RWPE2 (cell line): ENCODE results near the gene MZT2B.
"Not testable (repeated sequence)": the region's sequence is repeated elsewhere in the genome, so short reads cannot be mapped to it uniquely, and the experiment has no call there.

Source experiments
- ATAC-seq: fragments of 200-7000 bp; cut with Tn5 transposase; 3 replicates; pipeline ENCODE4 v1.9.1; 2021; ENCODE audit warnings: low read depth
- DNase-seq: peaks from one replicate; pipeline ENCODE4 v3.0.0-alpha.2; 2020; ENCODE audit warnings: low spot score
- H3K27ac ChIP-seq: fragments of 450-650 bp; 2 replicates; pipeline ENCODE4 v1.5.1; 2017; ENCODE audit warnings: mild to moderate bottlenecking; ENCODE audit not compliant: poor library complexity, severe bottlenecking
- H3K27me3 ChIP-seq: fragments of 250-450 bp; sonication (Bioruptor Pico); 2 replicates; pipeline ENCODE4 v1.5.1; 2021; ENCODE audit warnings: mild to moderate bottlenecking, moderate library complexity; ENCODE audit not compliant: insufficient read depth, poor library complexity, severe bottlenecking
- H3K36me3 ChIP-seq: fragments of 250-450 bp; sonication (Bioruptor Pico); 2 replicates; pipeline ENCODE4 v1.5.1; 2020; ENCODE audit warnings: low read depth, mild to moderate bottlenecking, moderate library complexity
- H3K4me1 ChIP-seq: fragments of 250-450 bp; sonication (Bioruptor Pico); 2 replicates; pipeline ENCODE4 v1.5.1; 2021; ENCODE audit warnings: mild to moderate bottlenecking, moderate library complexity; ENCODE audit not compliant: insufficient read depth, poor library complexity, severe bottlenecking
- H3K4me3 ChIP-seq: fragments of 250-450 bp; sonication (Bioruptor Pico); 2 replicates; pipeline ENCODE4 v1.5.1; 2021; ENCODE audit warnings: mild to moderate bottlenecking, moderate library complexity; ENCODE audit not compliant: severe bottlenecking
- H3K9me3 ChIP-seq: fragments of 250-450 bp; sonication (Bioruptor Pico); 2 replicates; pipeline ENCODE4 v1.5.1; 2021; ENCODE audit warnings: mild to moderate bottlenecking, moderate library complexity; ENCODE audit not compliant: severe bottlenecking
- TF ChIP-seq, protein P1 (sequence below): fragments of 450-650 bp; IDR thresholded peaks from one replicate; pipeline ENCODE4 v1.5.1; 2017; ENCODE audit warnings: mild to moderate bottlenecking, moderate library complexity; ENCODE audit not compliant: poor library complexity, severe bottlenecking

MZT2B gene

DNA sequence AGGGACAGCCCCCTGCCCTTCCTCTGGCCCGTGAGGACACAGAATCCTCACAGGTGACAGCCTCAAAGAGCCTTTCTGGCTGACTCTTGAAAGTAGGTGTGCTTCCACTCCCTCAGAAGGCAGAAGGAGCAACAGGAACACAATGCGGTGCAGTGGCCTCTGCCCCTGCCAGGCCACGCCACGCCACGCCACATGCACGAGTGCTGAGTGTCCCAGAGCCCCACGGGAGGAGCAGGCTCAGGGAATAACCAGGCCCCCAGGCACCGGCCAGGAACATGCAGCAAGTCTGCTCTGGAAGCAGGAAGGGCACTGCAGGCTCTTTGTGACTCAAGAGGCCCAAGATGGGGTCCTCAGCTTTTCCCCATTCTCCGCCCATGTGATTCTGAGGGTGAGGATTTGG, 19.1 kb upstream of the MZT2B start:
- Histone ChIP-seq H3K27ac (no peak overlapping the region), H3K4me1 (no peaks in the 10 kb centered on the region), H3K36me3 (peaks cover 33% of the 10 kb centered on the region; the same call in 1 of the 2 replicates), H3K4me3 (no peak overlapping the region), H3K9me3 (no peaks in the 10 kb centered on the region), H3K27me3 (no peaks in the 10 kb centered on the region)
- TF ChIP-seq, protein P1, sequence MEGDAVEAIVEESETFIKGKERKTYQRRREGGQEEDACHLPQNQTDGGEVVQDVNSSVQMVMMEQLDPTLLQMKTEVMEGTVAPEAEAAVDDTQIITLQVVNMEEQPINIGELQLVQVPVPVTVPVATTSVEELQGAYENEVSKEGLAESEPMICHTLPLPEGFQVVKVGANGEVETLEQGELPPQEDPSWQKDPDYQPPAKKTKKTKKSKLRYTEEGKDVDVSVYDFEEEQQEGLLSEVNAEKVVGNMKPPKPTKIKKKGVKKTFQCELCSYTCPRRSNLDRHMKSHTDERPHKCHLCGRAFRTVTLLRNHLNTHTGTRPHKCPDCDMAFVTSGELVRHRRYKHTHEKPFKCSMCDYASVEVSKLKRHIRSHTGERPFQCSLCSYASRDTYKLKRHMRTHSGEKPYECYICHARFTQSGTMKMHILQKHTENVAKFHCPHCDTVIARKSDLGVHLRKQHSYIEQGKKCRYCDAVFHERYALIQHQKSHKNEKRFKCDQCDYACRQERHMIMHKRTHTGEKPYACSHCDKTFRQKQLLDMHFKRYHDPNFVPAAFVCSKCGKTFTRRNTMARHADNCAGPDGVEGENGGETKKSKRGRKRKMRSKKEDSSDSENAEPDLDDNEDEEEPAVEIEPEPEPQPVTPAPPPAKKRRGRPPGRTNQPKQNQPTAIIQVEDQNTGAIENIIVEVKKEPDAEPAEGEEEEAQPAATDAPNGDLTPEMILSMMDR, result no peak
- ATAC-seq, result no peak
- no peak for DNase-seq

DNA sequence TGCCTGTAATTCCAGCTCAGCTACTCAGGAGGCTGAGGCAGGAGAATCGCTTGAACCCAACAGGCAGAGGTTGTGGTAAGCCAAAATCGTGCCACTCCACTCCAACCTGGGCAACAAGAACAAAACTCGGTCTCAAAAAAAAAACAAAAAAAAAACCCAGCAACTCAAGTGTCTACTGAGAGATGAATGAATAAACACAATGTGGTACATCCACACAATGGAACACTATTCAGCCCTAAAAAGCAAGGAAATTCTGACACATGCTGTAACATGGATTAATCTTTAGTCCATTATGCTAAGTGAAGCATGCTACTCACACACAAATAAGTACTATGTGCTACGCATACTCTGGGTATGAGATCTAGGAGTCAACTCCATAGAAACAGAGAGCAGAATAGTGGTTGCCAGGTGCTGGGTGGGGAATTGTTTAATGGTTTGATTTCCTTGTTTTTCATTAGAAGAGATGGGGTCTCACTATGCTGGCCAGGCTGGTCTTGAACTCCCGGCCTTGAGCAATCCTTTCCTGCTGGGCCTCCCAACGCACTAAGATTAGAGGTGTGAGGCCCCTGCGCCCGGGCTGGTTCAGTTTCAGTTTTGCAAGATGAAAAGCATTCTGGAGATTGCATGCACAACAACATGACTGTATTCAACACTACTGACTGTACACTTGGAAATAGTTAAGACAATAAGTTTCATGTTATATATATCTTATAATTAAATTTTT, 16.6 kb upstream of the MZT2B start:
- Histone ChIP-seq H3K4me3 (no peak overlapping the region), H3K27ac (no peak overlapping the region), H3K9me3 (no peaks in the 10 kb centered on the region), H3K4me1 (no peaks in the 10 kb centered on the region), H3K36me3 (peaks cover 35% of the 10 kb centered on the region; the same call in 1 of the 2 replicates), H3K27me3 (no peaks in the 10 kb centered on the region)
- TF ChIP-seq, protein P1, result no peak
- ATAC-seq (no peak), DNase-seq (no peak)

GRCh38 chr2:130166611-130167010, 15.5 kb upstream of the MZT2B start:
- ATAC-seq, H3K4me3 ChIP-seq, H3K4me1 ChIP-seq, H3K9me3 ChIP-seq, DNase-seq, H3K27ac ChIP-seq, H3K27me3 ChIP-seq: not testable (repeated sequence)
- H3K36me3 ChIP-seq, result peaks cover 39% of the 10 kb centered on the region

GRCh38 chr2:130169163-130169562, 12.9 kb upstream of the MZT2B start:
- H3K4me1 ChIP-seq, ATAC-seq, H3K9me3 ChIP-seq, H3K27ac ChIP-seq, H3K4me3 ChIP-seq, H3K27me3 ChIP-seq, DNase-seq: not testable (repeated sequence)
- peaks cover 46% of the 10 kb centered on the region for H3K36me3 ChIP-seq

- TF ChIP-seq, protein P1, result no peak
- Histone ChIP-seq H3K4me1 (no peaks in the 10 kb centered on the region), H3K9me3 (no peaks in the 10 kb centered on the region), H3K4me3 (no peak overlapping the region), H3K27ac (no peak overlapping the region), H3K27me3 (no peaks in the 10 kb centered on the region), H3K36me3 (peaks cover 47% of the 10 kb centered on the region)
- no peak for DNase-seq
- ATAC-seq, result no peak
These were observed 12.2 kb upstream of the MZT2B start for GRCh38 chr2:130169896-130170295.

DNA sequence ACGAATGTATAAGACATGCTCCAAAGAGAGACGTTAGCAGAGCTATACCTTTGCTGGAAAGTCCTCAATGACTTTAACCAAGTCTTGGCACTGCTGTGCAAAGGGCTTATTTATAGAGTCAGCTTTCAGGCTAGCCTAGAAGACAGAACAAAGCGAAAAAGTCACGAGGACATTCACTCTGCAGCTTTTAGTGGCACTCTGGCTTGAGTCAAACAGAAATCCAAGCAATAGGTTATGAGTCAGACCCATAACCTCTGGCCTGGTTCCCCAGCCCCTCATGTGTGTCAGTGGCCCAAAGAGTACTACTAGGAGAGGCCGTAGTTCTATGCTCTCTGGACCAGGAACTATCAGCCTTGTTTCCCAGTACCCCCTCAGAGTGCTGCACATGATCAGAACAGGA, 7.2 kb upstream of the MZT2B start:
- ATAC-seq, DNase-seq: not testable (repeated sequence)

DNA sequence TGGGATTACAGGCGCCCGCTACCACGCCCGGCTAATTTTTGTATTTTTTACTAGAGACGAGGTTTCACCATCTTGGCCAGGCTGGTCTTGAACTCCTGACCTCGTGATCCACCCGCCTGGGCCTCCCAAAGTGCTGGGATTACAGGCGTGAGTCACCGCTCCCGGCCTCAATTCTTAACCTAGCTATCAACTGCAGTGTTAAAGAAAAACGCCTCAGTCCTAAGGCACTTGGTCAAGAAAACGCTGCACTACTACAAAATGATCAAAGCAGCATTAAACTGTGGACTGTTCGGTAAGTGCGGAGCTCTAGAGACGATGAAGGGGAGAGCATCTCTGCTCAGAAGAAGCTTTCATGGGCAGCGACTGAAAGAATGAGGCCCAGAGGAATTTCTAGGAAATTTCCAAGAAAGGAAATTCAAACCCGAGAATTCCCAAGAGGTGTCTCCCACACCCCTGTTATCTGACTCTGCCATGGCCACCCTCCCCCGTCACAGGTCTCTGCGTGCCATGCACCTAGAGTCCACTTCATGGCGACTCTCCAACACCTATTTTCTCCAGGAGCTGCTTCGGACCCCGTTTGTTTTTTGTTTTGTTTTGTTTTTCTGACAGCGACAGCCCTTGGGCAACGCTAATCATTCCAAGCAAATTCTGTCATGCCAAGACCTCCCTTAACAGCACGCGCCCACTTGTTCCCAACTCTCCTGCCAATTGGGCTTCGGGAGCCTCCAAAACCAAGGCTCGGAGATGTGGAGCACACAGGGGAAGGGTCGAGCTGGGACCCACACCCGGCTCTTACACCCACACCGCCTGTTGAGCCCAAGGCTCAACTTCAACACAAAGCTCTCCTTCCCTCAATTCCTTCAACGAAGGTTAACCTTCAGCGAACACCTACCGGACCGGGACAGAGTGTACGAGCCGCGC, 1.4 kb upstream of the MZT2B start:
- Histone ChIP-seq H3K4me3 (peak overlapping the region; percentile 96), H3K27ac (peak overlapping the region; percentile 63), H3K36me3 (peaks cover 11% of the 10 kb centered on the region)
- H3K27me3 ChIP-seq, H3K4me1 ChIP-seq, ATAC-seq, H3K9me3 ChIP-seq, DNase-seq: not testable (repeated sequence)

More for the DNA sequence above, 7.2 kb upstream of the MZT2B start:
- not testable (repeated sequence) for H3K27ac ChIP-seq, H3K4me1 ChIP-seq, H3K9me3 ChIP-seq, H3K4me3 ChIP-seq, H3K27me3 ChIP-seq
- H3K36me3 ChIP-seq, result peaks cover 36% of the 10 kb centered on the region
